ENCODE data around the gene SLBP. TPM values are rescaled to one million over a fixed set of nuclear protein-coding genes. Genes with fewer than 3 reads are reported as not detected.

Gene SLBP
- total RNA-seq, 1 donor from 2014 or later: 156 TPM

GRCh38 chr4:1728061-1728980 lies 16.2 kb upstream of the SLBP start:
- DNase-seq: no peak
- intact Hi-C loops (cut with micrococcal nuclease): no loop called here
- Mint-ChIP-seq H3K4me1 (peaks cover 37% of the 10 kb centered on the region), H3K36me3 (ENCODE audit: low read depth) (peaks cover 68% of the 10 kb centered on the region), H3K27me3 (no peaks in the 10 kb centered on the region), H3K9me3 (no peaks in the 10 kb centered on the region), H3K27ac (no peak overlapping the region), H3K4me3 (no peak overlapping the region)

- Mint-ChIP-seq H3K36me3 (ENCODE audit: low read depth) (peaks cover 70% of the 10 kb centered on the region), H3K27me3 (no peaks in the 10 kb centered on the region), H3K27ac (no peak overlapping the region), H3K9me3 (no peaks in the 10 kb centered on the region), H3K4me3 (no peak overlapping the region), H3K4me1 (peaks cover 46% of the 10 kb centered on the region)
- no peak for DNase-seq
- intact Hi-C loops (cut with micrococcal nuclease): no loop called here
These were observed 15.3 kb upstream of the SLBP start for GRCh38 chr4:1727117-1728031.

- Mint-ChIP-seq H3K9me3 (no peaks in the 10 kb centered on the region), H3K4me1 (peaks cover 51% of the 10 kb centered on the region), H3K27me3 (no peaks in the 10 kb centered on the region), H3K4me3 (no peak overlapping the region), H3K27ac (peak overlapping the region; percentile 68), H3K36me3 (ENCODE audit: low read depth) (peaks cover 70% of the 10 kb centered on the region)
- intact Hi-C loops (cut with micrococcal nuclease): loop anchor here (1.0 kb wide), 1 partner anchor 33 kb away; no protein-coding TSS in a partner anchor
- DNase-seq: peak; percentile 97
These were observed 14.2 kb upstream of the SLBP start for GRCh38 chr4:1726146-1726934.

GRCh38 chr4:1725521-1725920 lies 13.4 kb upstream of the SLBP start:
- Mint-ChIP-seq H3K4me3 (peak overlapping the region; percentile 55), H3K4me1 (peaks cover 49% of the 10 kb centered on the region), H3K27ac (peak overlapping the region; percentile 59), H3K36me3 (ENCODE audit: low read depth) (peaks cover 66% of the 10 kb centered on the region), H3K9me3 (no peaks in the 10 kb centered on the region), H3K27me3 (no peaks in the 10 kb centered on the region)
- intact Hi-C loops (cut with micrococcal nuclease): no loop called here
- no peak for DNase-seq

GRCh38 chr4:1723131-1723801 lies 11.1 kb upstream of the SLBP start:
- intact Hi-C loops (cut with micrococcal nuclease): loop anchor here (2.0 to 5.0 kb wide), 2 partner anchors 38 to 744 kb away; partner anchors contain the start of genes FAM53A and RNF4
- H3K27ac Mint-ChIP-seq: peak overlapping the region; percentile 99
- H3K36me3 Mint-ChIP-seq (ENCODE audit: low read depth): peaks cover 60% of the 10 kb centered on the region

GRCh38 chr4:1722551-1723118 lies 10.5 kb upstream of the SLBP start:
- H3K27ac Mint-ChIP-seq: peak overlapping the region; percentile 99
- H3K4me1 Mint-ChIP-seq: peaks cover 48% of the 10 kb centered on the region
- no peaks in the 10 kb centered on the region for H3K9me3 Mint-ChIP-seq
- H3K27me3 Mint-ChIP-seq: no peaks in the 10 kb centered on the region
- H3K36me3 Mint-ChIP-seq (ENCODE audit: low read depth): peaks cover 56% of the 10 kb centered on the region
- H3K4me3 Mint-ChIP-seq: peak overlapping the region; percentile 92
- no peak for DNase-seq
- intact Hi-C loops (cut with micrococcal nuclease): loop anchor here (2.0 to 5.0 kb wide), 2 partner anchors 38 to 745 kb away; partner anchors contain the start of genes FAM53A and RNF4

More at GRCh38 chr4:1723131-1723801, 11.1 kb upstream of the SLBP start:
- peak overlapping the region; percentile 92 for H3K4me3 Mint-ChIP-seq
- peak; percentile 82 for DNase-seq
- no peaks in the 10 kb centered on the region for H3K27me3 Mint-ChIP-seq
- peaks cover 48% of the 10 kb centered on the region for H3K4me1 Mint-ChIP-seq
- H3K9me3 Mint-ChIP-seq: no peaks in the 10 kb centered on the region

- Mint-ChIP-seq H3K4me3 (peak overlapping the region; percentile 92), H3K36me3 (ENCODE audit: low read depth) (peaks cover 49% of the 10 kb centered on the region), H3K4me1 (peaks cover 45% of the 10 kb centered on the region), H3K27ac (peak overlapping the region; percentile 99), H3K27me3 (no peaks in the 10 kb centered on the region), H3K9me3 (no peaks in the 10 kb centered on the region)
- peak; percentile 71 for DNase-seq
- intact Hi-C loops (cut with micrococcal nuclease): loop anchor here (1.0 to 5.0 kb wide), 5 partner anchors 10 to 745 kb away; partner anchors contain the start of genes FAM53A, LETM1, RNF4 and SLBP
These were observed 9.8 kb upstream of the SLBP start for GRCh38 chr4:1721666-1722550.

- Mint-ChIP-seq H3K9me3 (no peaks in the 10 kb centered on the region), H3K27ac (peak within 1 kb of the TSS; percentile 99), H3K4me1 (peaks cover 40% of the 10 kb centered on the region), H3K4me3 (peak within 1 kb of the TSS; percentile 98), H3K36me3 (ENCODE audit: low read depth) (peaks cover 45% of the 10 kb centered on the region), H3K27me3 (no peaks in the 10 kb centered on the region)
- intact Hi-C loops (cut with micrococcal nuclease): loop anchor here (1.0 to 5.0 kb wide), 4 partner anchors 9 to 746 kb away; partner anchors contain the start of genes LETM1, RNF4, SLBP and UVSSA
- DNase-seq: peak; percentile 98
These were observed 9.0 kb upstream of the SLBP start, which contains the start of the genes TACC3 and TMEM129 for GRCh38 chr4:1721003-1721665. Gene TACC3, plus strand, starts transcription at chr4:1721521. Its CDS starts 1,901 bp downstream, at chr4:1723422. Gene TMEM129, minus strand, starts transcription at chr4:1721323. Its CDS starts 486 bp downstream, at chr4:1720837.

- peak overlapping the region; percentile 98 for H3K4me3 Mint-ChIP-seq
- peak; percentile 85 for DNase-seq
- H3K27ac Mint-ChIP-seq: peak overlapping the region; percentile 96
- H3K4me1 Mint-ChIP-seq: peaks cover 44% of the 10 kb centered on the region
- peaks cover 45% of the 10 kb centered on the region for H3K36me3 Mint-ChIP-seq (ENCODE audit: low read depth)
- H3K9me3 Mint-ChIP-seq: no peaks in the 10 kb centered on the region
- intact Hi-C loops (cut with micrococcal nuclease): loop anchor here (2.0 to 5.0 kb wide), 3 partner anchors 136 to 747 kb away; partner anchors contain the start of genes LETM1, RNF4 and UVSSA
- no peaks in the 10 kb centered on the region for H3K27me3 Mint-ChIP-seq
These were observed 8.3 kb upstream of the SLBP start for GRCh38 chr4:1720163-1720983.

GRCh38 chr4:1718095-1718850 lies 6.2 kb upstream of the SLBP start:
- peaks cover 44% of the 10 kb centered on the region for H3K4me1 Mint-ChIP-seq
- intact Hi-C loops (cut with micrococcal nuclease): loop anchor here (10.0 kb wide), 1 partner anchor 527 kb away; the partner anchor contains the start of genes HAUS3 and POLN
- H3K27me3 Mint-ChIP-seq: no peaks in the 10 kb centered on the region
- DNase-seq: no peak
- peak overlapping the region; percentile 66 for H3K27ac Mint-ChIP-seq
- peak overlapping the region; percentile 61 for H3K4me3 Mint-ChIP-seq
- peaks cover 33% of the 10 kb centered on the region for H3K36me3 Mint-ChIP-seq (ENCODE audit: low read depth)
- H3K9me3 Mint-ChIP-seq: no peaks in the 10 kb centered on the region
